K562 (cell line): ENCODE data around the gene TMEM218. TPM values are rescaled to one million over a fixed set of nuclear protein-coding genes. Genes with fewer than 3 reads are reported as not detected.

Source experiments
- ARID1B ChIP-seq: fragments of 450-650 bp; IDR thresholded peaks from 2 replicates; pipeline ENCODE4 v1.6.1; 2016; ENCODE audit warnings: antibody characterized with exemption, mild to moderate bottlenecking, inconsistent platforms
- BRD4 ChIP-seq: fragments of 200-600 bp; sonication (generic); IDR thresholded peaks from 2 replicates; pipeline ENCODE4 v1.6.1; 2017; ENCODE audit warnings: inconsistent platforms
- FOXJ2 ChIP-seq: fragments of 200-800 bp; sonication (Bioruptor generic); IDR thresholded peaks from 2 replicates; pipeline ENCODE4 v1.6.1; 2016; ENCODE audit warnings: missing genetic modification characterization, missing compliant biosample characterization
- JUND ChIP-seq, 2 experiments: IDR thresholded peaks; 2 replicates in 1 of 2; 3 replicates in 1 of 2; pipeline ENCODE4 v1.6.1; 2011; ENCODE audit warnings: borderline replicate concordance in 2 of 2, low read depth in 2 of 2, low read length in 2 of 2, improper control_type of control experiment in 1 of 2, missing biosample characterization in 1 of 2, missing genetic modification characterization in 1 of 2, missing genetic modification reagents in 1 of 2
- RB1 ChIP-seq: fragments of 450-650 bp; IDR thresholded peaks from 2 replicates; pipeline ENCODE4 v1.6.1; 2017; ENCODE audit warnings: low read depth, mild to moderate bottlenecking
- SMAD2 ChIP-seq: fragments of 150-350 bp; IDR thresholded peaks from 2 replicates; pipeline ENCODE4 v1.6.1; 2014; ENCODE audit warnings: low read depth, mild to moderate bottlenecking, low read length
- TAF9B ChIP-seq: fragments of 450-650 bp; IDR thresholded peaks from 2 replicates; pipeline ENCODE4 v1.6.1; 2018; ENCODE audit warnings: mild to moderate bottlenecking; ENCODE audit not compliant: partially characterized antibody
- ZFP36 ChIP-seq: fragments of 150-350 bp; IDR thresholded peaks from 2 replicates; pipeline ENCODE4 v1.6.1; 2018; ENCODE audit warnings: low read length, low read depth; ENCODE audit not compliant: partially characterized antibody
- ZNF75A ChIP-seq: fragments of 450-650 bp; formaldehyde crosslinking; IDR thresholded peaks from 2 replicates; pipeline ENCODE4 v1.4.0; 2020; ENCODE audit warnings: mild to moderate bottlenecking
- polyA plus RNA-seq, 8 experiments: library from polyadenylated mRNA; depleted of rRNA in 4 of 8; stranded (reverse) in 5 of 8; unstranded in 3 of 8; fragments of >200 nt; fragmentation: Nextera tagmentation in 2 of 8; fragmentation: Illumina TruSeq in 1 of 8; extraction: Ambion mirVana in 2 of 8; extraction: Trizol in 1 of 8; gene quantifications; 2 replicates each; pipeline versions ENCODE4 v1.2.1 to v1.2.3, GENCODE V29; 2011 to 2014; ENCODE audit warnings: inconsistent platforms in 1 of 8, missing spikeins in 1 of 8
- total RNA-seq, 7 experiments: library from RNA; depleted of rRNA in 6 of 7; stranded (reverse); fragments of >200 nt in 6 of 7; fragmentation: Illumina TruSeq in 2 of 7; extraction: Trizol in 2 of 7; gene quantifications; 2 replicates each; pipeline versions ENCODE4 v1.2.1 to v1.2.3, GENCODE V29; 2011 to 2021; ENCODE audit warnings: low replicate concordance in 1 of 7
- TF ChIP-seq, protein P1 (sequence below): fragments of 200-800 bp; sonication (Bioruptor generic); IDR thresholded peaks from 2 replicates; pipeline ENCODE4 v1.6.1; 2016; ENCODE audit warnings: missing genetic modification characterization, missing compliant biosample characterization
- TF ChIP-seq, protein P2 (sequence below): fragments of 250-450 bp; sonication (Bioruptor Pico); IDR thresholded peaks from 2 replicates; pipeline ENCODE4 v1.8.0; 2021; ENCODE audit warnings: mild to moderate bottlenecking, moderate library complexity
- TF ChIP-seq, protein P3 (sequence below), 2 experiments: fragments of 450-650 bp in 1 of 2; sonication (generic) in 1 of 2; formaldehyde crosslinking in 1 of 2; IDR thresholded peaks; 2 replicates each; pipeline versions ENCODE4 v1.7.1 to v1.9.0; 2016 to 2022; ENCODE audit warnings: inconsistent platforms in 1 of 2, mild to moderate bottlenecking in 1 of 2, missing genetic modification reagents in 1 of 2

TMEM218 gene
- total and polyA plus RNA-seq, 9 of the 15 experiments (the other 6 are each of a cell fraction or from before 2014, with no cell fraction given), result 13.4 to 32.2 (median 25.4) TPM

DNA sequence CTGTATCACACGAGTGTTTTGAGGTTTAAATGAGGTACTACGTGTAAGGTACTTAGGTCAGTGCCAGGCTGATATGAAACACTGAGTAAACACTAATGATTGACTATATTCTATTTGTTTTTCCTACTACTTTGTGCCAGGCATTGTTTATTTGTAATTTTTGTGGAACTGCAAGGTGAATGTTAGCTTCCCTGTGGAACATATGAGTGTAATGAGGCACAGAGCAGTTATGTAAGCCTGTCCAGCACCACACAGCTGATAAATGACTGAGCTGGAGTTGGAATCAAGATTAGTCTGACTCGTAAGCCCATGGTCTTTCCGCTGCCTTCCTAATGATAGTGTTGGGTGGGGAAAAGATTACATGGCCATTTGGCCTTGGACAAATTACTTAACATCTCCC is 42.4 kb downstream of the TMEM218 start (continued):
- TF ChIP-seq JUND (IDR thresholded peaks at IDR 0.05; ENCODE audit: borderline replicate concordance, low read depth, low read length) (peak; percentile 58; the same call in 1 of the 2 replicates), JUND (tag; IDR thresholded peaks at IDR 0.05; ENCODE audit: borderline replicate concordance, low read depth, low read length) (peak; percentile 60; the same call in 2 of the 3 replicates), ZFP36 (peak; percentile 88), BRD4 (no peak), ZNF75A (CRISPR knock-in tag) (no peak), RB1 (no peak), ARID1B (peak; percentile 75), FOXJ2 (tag) (no peak), SMAD2 (no peak), TAF9B (peak; percentile 35)
- TF ChIP-seq, protein P1, sequence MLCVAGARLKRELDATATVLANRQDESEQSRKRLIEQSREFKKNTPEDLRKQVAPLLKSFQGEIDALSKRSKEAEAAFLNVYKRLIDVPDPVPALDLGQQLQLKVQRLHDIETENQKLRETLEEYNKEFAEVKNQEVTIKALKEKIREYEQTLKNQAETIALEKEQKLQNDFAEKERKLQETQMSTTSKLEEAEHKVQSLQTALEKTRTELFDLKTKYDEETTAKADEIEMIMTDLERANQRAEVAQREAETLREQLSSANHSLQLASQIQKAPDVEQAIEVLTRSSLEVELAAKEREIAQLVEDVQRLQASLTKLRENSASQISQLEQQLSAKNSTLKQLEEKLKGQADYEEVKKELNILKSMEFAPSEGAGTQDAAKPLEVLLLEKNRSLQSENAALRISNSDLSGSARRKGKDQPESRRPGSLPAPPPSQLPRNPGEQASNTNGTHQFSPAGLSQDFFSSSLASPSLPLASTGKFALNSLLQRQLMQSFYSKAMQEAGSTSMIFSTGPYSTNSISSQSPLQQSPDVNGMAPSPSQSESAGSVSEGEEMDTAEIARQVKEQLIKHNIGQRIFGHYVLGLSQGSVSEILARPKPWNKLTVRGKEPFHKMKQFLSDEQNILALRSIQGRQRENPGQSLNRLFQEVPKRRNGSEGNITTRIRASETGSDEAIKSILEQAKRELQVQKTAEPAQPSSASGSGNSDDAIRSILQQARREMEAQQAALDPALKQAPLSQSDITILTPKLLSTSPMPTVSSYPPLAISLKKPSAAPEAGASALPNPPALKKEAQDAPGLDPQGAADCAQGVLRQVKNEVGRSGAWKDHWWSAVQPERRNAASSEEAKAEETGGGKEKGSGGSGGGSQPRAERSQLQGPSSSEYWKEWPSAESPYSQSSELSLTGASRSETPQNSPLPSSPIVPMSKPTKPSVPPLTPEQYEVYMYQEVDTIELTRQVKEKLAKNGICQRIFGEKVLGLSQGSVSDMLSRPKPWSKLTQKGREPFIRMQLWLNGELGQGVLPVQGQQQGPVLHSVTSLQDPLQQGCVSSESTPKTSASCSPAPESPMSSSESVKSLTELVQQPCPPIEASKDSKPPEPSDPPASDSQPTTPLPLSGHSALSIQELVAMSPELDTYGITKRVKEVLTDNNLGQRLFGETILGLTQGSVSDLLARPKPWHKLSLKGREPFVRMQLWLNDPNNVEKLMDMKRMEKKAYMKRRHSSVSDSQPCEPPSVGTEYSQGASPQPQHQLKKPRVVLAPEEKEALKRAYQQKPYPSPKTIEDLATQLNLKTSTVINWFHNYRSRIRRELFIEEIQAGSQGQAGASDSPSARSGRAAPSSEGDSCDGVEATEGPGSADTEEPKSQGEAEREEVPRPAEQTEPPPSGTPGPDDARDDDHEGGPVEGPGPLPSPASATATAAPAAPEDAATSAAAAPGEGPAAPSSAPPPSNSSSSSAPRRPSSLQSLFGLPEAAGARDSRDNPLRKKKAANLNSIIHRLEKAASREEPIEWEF, result no peak
- TF ChIP-seq, protein P2, sequence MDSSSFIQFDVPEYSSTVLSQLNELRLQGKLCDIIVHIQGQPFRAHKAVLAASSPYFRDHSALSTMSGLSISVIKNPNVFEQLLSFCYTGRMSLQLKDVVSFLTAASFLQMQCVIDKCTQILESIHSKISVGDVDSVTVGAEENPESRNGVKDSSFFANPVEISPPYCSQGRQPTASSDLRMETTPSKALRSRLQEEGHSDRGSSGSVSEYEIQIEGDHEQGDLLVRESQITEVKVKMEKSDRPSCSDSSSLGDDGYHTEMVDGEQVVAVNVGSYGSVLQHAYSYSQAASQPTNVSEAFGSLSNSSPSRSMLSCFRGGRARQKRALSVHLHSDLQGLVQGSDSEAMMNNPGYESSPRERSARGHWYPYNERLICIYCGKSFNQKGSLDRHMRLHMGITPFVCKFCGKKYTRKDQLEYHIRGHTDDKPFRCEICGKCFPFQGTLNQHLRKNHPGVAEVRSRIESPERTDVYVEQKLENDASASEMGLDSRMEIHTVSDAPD (CRISPR knock-in tag), result no peak
- TF ChIP-seq, protein P3, sequence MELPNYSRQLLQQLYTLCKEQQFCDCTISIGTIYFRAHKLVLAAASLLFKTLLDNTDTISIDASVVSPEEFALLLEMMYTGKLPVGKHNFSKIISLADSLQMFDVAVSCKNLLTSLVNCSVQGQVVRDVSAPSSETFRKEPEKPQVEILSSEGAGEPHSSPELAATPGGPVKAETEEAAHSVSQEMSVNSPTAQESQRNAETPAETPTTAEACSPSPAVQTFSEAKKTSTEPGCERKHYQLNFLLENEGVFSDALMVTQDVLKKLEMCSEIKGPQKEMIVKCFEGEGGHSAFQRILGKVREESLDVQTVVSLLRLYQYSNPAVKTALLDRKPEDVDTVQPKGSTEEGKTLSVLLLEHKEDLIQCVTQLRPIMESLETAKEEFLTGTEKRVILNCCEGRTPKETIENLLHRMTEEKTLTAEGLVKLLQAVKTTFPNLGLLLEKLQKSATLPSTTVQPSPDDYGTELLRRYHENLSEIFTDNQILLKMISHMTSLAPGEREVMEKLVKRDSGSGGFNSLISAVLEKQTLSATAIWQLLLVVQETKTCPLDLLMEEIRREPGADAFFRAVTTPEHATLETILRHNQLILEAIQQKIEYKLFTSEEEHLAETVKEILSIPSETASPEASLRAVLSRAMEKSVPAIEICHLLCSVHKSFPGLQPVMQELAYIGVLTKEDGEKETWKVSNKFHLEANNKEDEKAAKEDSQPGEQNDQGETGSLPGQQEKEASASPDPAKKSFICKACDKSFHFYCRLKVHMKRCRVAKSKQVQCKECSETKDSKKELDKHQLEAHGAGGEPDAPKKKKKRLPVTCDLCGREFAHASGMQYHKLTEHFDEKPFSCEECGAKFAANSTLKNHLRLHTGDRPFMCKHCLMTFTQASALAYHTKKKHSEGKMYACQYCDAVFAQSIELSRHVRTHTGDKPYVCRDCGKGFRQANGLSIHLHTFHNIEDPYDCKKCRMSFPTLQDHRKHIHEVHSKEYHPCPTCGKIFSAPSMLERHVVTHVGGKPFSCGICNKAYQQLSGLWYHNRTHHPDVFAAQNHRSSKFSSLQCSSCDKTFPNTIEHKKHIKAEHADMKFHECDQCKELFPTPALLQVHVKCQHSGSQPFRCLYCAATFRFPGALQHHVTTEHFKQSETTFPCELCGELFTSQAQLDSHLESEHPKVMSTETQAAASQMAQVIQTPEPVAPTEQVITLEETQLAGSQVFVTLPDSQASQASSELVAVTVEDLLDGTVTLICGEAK (IDR thresholded peaks at IDR 0.05), result no peak
- TF ChIP-seq, protein P3 (CRISPR knock-in tag; IDR thresholded peaks at IDR 0.05), result no peak
